Hepatocyte (in vitro differentiated cells): Measurements from ENCODE around the gene GJB3. TPM values are rescaled to one million over a fixed set of nuclear protein-coding genes. Genes with fewer than 3 reads are reported as not detected.
A peak's percentile ranks its signal among the peaks of the same experiment; 100 is the strongest.

Experiments used
- DNase-seq: peaks from one replicate; pipeline ENCODE4 v3.0.0-alpha.2; 2016; ENCODE audit warnings: low spot score
- H2AFZ ChIP-seq: fragments of 200-600 bp; sonication (generic); 2 replicates; pipeline ENCODE4 v1.6.0; 2016; ENCODE audit warnings: antibody characterized with exemption, mild to moderate bottlenecking
- H3K27ac ChIP-seq: fragments of 200-600 bp; sonication (generic); 2 replicates; pipeline ENCODE4 v1.5.1; 2016; ENCODE audit warnings: mild to moderate bottlenecking
- H3K27me3 ChIP-seq: fragments of 200-600 bp; sonication (generic); 2 replicates; pipeline ENCODE4 v1.6.1; 2016
- H3K36me3 ChIP-seq: fragments of 200-600 bp; sonication (generic); replicated peaks from 2 replicates; pipeline ENCODE4 v1.5.1; 2016; ENCODE audit warnings: low read depth; ENCODE audit not compliant: insufficient read depth
- H3K4me1 ChIP-seq: fragments of 200-600 bp; sonication (generic); 2 replicates; pipeline ENCODE4 v1.5.1; 2016; ENCODE audit warnings: mild to moderate bottlenecking, moderate library complexity; ENCODE audit not compliant: insufficient read depth
- H3K4me2 ChIP-seq: fragments of 200-600 bp; sonication (generic); 2 replicates; pipeline ENCODE4 v1.6.0; 2016
- H3K4me3 ChIP-seq: fragments of 200-600 bp; sonication (generic); 2 replicates; pipeline ENCODE4 v1.5.1; 2016; ENCODE audit warnings: mild to moderate bottlenecking
- H3K79me2 ChIP-seq: fragments of 200-600 bp; sonication (generic); 2 replicates; pipeline ENCODE4 v1.6.0; 2017; ENCODE audit warnings: mild to moderate bottlenecking
- H3K9me2 ChIP-seq: fragments of 200-600 bp; sonication (generic); replicated peaks from 2 replicates; pipeline ENCODE4 v1.6.0; 2017; ENCODE audit warnings: mild to moderate bottlenecking; ENCODE audit not compliant: insufficient read depth
- H3K9me3 ChIP-seq: fragments of 200-600 bp; sonication (generic); 2 replicates; pipeline ENCODE4 v1.5.1; 2016; ENCODE audit warnings: low read depth, mild to moderate bottlenecking
- H4K20me1 ChIP-seq: fragments of 200-600 bp; sonication (generic); 2 replicates; pipeline ENCODE4 v1.6.0; 2016; ENCODE audit warnings: mild to moderate bottlenecking; ENCODE audit not compliant: insufficient read depth, poor library complexity, severe bottlenecking
- CTCF ChIP-seq: fragments of 200-600 bp; sonication (generic); IDR thresholded peaks from 2 replicates; pipeline ENCODE4 v1.5.1; 2016; ENCODE audit warnings: antibody characterized with exemption, mild to moderate bottlenecking; ENCODE audit not compliant: poor library complexity
- EZH2 ChIP-seq: fragments of 200-600 bp; sonication (generic); IDR thresholded peaks from 2 replicates; pipeline ENCODE4 v1.6.1; 2016; ENCODE audit warnings: antibody characterized with exemption, mild to moderate bottlenecking, borderline replicate concordance
- EZH2phosphoT487 ChIP-seq: fragments of 200-600 bp; sonication (generic); IDR thresholded peaks from one replicate; pipeline ENCODE4 v1.6.1; 2018; ENCODE audit warnings: antibody characterized with exemption, mild to moderate bottlenecking, low read depth, moderate library complexity; ENCODE audit not compliant: unreplicated experiment, severe bottlenecking
- WGBS: methylation state at CpG from one replicate; pipeline ENCODE4 v1.1.6; 2016; ENCODE audit warnings: low lambda C conversion rate; ENCODE audit errors: missing lambda C conversion rate; 5-methylcytosine and 5-hydroxymethylcytosine counted together
- polyA plus RNA-seq: library from polyadenylated mRNA; unstranded; fragments of >200 nt; fragmentation: Nextera tagmentation; extraction: Ambion mirVana; gene quantifications from 2 replicates; pipeline ENCODE4 v1.2.1, GENCODE V29; 2016
- total RNA-seq: library from RNA; depleted of rRNA; stranded (reverse); fragments of >200 nt; gene quantifications from 2 replicates; pipeline ENCODE4 v1.2.3, GENCODE V29; 2014

Gene GJB3
- total and polyA plus RNA-seq, 2 experiments from 2014 or later, result 2.0 to 3.2 TPM

GRCh38 chr1:34740161-34740868 lies 40.7 kb upstream of the GJB3 start:
- Histone ChIP-seq H3K9me3 (no peaks in the 10 kb centered on the region), H3K27ac (no peak overlapping the region), H3K27me3 (no peaks in the 10 kb centered on the region), H3K4me2 (no peak overlapping the region), H3K4me1 (peaks cover 10% of the 10 kb centered on the region), H2AFZ (no peak overlapping the region), H3K79me2 (no peaks in the 10 kb centered on the region), H3K36me3 (no peaks in the 10 kb centered on the region), H3K9me2 (no peaks in the 10 kb centered on the region), H4K20me1 (no peaks in the 10 kb centered on the region), H3K4me3 (no peak overlapping the region)
- no peak for TF ChIP-seq EZH2phosphoT487
- peak; percentile 9 for TF ChIP-seq CTCF
- no peak for TF ChIP-seq EZH2
- DNase-seq, result peak; percentile 70
- 59% methylated on average over 18 of the region's 18 CpGs for WGBS

- Histone ChIP-seq H3K4me1 (peaks cover 10% of the 10 kb centered on the region), H3K79me2 (no peaks in the 10 kb centered on the region), H4K20me1 (no peaks in the 10 kb centered on the region), H3K4me3 (no peak overlapping the region), H3K36me3 (no peaks in the 10 kb centered on the region), H3K27me3 (no peaks in the 10 kb centered on the region), H3K27ac (peak overlapping the region; percentile 69), H3K9me3 (no peaks in the 10 kb centered on the region), H3K9me2 (no peaks in the 10 kb centered on the region), H2AFZ (no peak overlapping the region), H3K4me2 (peak overlapping the region; percentile 61)
- no peak for TF ChIP-seq EZH2phosphoT487
- peak; percentile 95 for TF ChIP-seq CTCF
- DNase-seq, result peak; percentile 93
- 13% methylated on average over 16 of the region's 16 CpGs for WGBS
Measured at GRCh38 chr1:34742667-34743270, 38.2 kb upstream of the GJB3 start.

- Histone ChIP-seq H3K27ac (no peak overlapping the region), H3K27me3 (no peaks in the 10 kb centered on the region), H3K4me3 (no peak overlapping the region), H3K9me2 (no peaks in the 10 kb centered on the region), H4K20me1 (no peaks in the 10 kb centered on the region), H2AFZ (no peak overlapping the region), H3K36me3 (no peaks in the 10 kb centered on the region), H3K79me2 (no peaks in the 10 kb centered on the region), H3K4me2 (no peak overlapping the region), H3K4me1 (peaks cover 10% of the 10 kb centered on the region), H3K9me3 (no peaks in the 10 kb centered on the region)
- no peak for DNase-seq
- TF ChIP-seq CTCF, result no peak
- no peak for TF ChIP-seq EZH2phosphoT487
- no peak for TF ChIP-seq EZH2
- WGBS, result 87% methylated on average over 6 of the region's 6 CpGs
Measured at GRCh38 chr1:34743775-34744174, 37.2 kb upstream of the GJB3 start.
